HPDE6-E6E7 (cell line): ENCODE measurements around the gene RAPGEF4.

Source experiments
- DNase-seq: peaks from one replicate; pipeline ENCODE4 v3.0.0; 2011; ENCODE audit warnings: missing footprints; ENCODE audit errors: extremely low spot score

The RAPGEF4 gene

GRCh38 chr2:172905937-172906811, 170.5 kb downstream of the RAPGEF4 start:
- no peak for DNase-seq

GRCh38 chr2:172908275-172908674, 172.6 kb downstream of the RAPGEF4 start:
- DNase-seq: no peak

GRCh38 chr2:172909454-172909853, 173.8 kb downstream of the RAPGEF4 start:
- DNase-seq: no peak

- DNase-seq: no peak
Measured at GRCh38 chr2:172912266-172912665, 176.6 kb downstream of the RAPGEF4 start.

GRCh38 chr2:172914341-172915008, 178.8 kb downstream of the RAPGEF4 start:
- DNase-seq: no peak

- no peak for DNase-seq
Measured at GRCh38 chr2:172917716-172918115, 182.1 kb downstream of the RAPGEF4 start.

- no peak for DNase-seq
Measured at GRCh38 chr2:172919732-172920131, 184.1 kb downstream of the RAPGEF4 start.

- peak; percentile 13 for DNase-seq
Measured at GRCh38 chr2:172921532-172922236, 186.0 kb downstream of the RAPGEF4 start.

GRCh38 chr2:172922306-172922705, 186.7 kb downstream of the RAPGEF4 start:
- no peak for DNase-seq

- no peak for DNase-seq
Measured at GRCh38 chr2:172922815-172923214, 187.2 kb downstream of the RAPGEF4 start.

GRCh38 chr2:172924097-172924660, 188.5 kb downstream of the RAPGEF4 start:
- no peak for DNase-seq

GRCh38 chr2:172925600-172925999, 190.0 kb downstream of the RAPGEF4 start:
- no peak for DNase-seq

GRCh38 chr2:172926785-172927640, 191.4 kb downstream of the RAPGEF4 start:
- no peak for DNase-seq

GRCh38 chr2:172927641-172928357, 192.2 kb downstream of the RAPGEF4 start:
- DNase-seq: no peak

GRCh38 chr2:172928756-172929155, 193.1 kb downstream of the RAPGEF4 start:
- DNase-seq: no peak

- DNase-seq: no peak
Measured at GRCh38 chr2:172929644-172930043, 194.0 kb downstream of the RAPGEF4 start.

- no peak for DNase-seq
Measured at GRCh38 chr2:172930871-172931255, 195.2 kb downstream of the RAPGEF4 start.

- DNase-seq: peak; percentile 10
Measured at GRCh38 chr2:172931256-172931894, 195.7 kb downstream of the RAPGEF4 start.

- DNase-seq: peak; percentile 21
Measured at GRCh38 chr2:172931918-172932520, 196.4 kb downstream of the RAPGEF4 start.
